Kidney (tissue), 14 donors: Measurements from ENCODE around the gene TOMM22. TPM values are rescaled to one million over a fixed set of nuclear protein-coding genes. Genes with fewer than 3 reads are reported as not detected.
A peak's percentile ranks its signal among the peaks of the same experiment; 100 is the strongest.

Experiments
- DNase-seq, 5 donors: peaks; one replicate each; pipeline ENCODE4 v3.0.0-alpha.2; 2013 to 2020
- FAIRE-seq: peaks from 2 replicates; lab custom pipeline; 2012; peaks lifted over from hg19 to GRCh38; lab: Jason Lieb, UNC
- H3K27ac ChIP-seq, 2 donors: one replicate each; pipeline ENCODE4 v1.7.0; 2013; ENCODE audit warnings: low read depth in 2 of 2, low read length in 2 of 2, inconsistent platforms in 1 of 2
- H3K27me3 ChIP-seq: one replicate; pipeline ENCODE4 v1.7.1; 2013; ENCODE audit warnings: low read length, inconsistent platforms; ENCODE audit not compliant: control insufficient read depth, insufficient read depth
- H3K36me3 ChIP-seq, 3 donors: one replicate each; pipeline versions ENCODE4 v1.7.0 to v1.7.1; 2013; ENCODE audit warnings: low read length in 3 of 3, control low read depth in 1 of 3, inconsistent platforms in 1 of 3; ENCODE audit not compliant: insufficient read depth in 3 of 3, control insufficient read depth in 2 of 3
- H3K4me1 ChIP-seq, 3 donors: one replicate each; pipeline versions ENCODE4 v1.7.0 to v1.7.1; 2013; ENCODE audit warnings: low read length in 3 of 3, inconsistent platforms in 1 of 3, low read depth in 1 of 3; ENCODE audit not compliant: control insufficient read depth in 2 of 3, insufficient read depth in 2 of 3
- H3K4me3 ChIP-seq, 3 donors: one replicate each; pipeline versions ENCODE4 v1.7.0 to v1.8.1; 2013; ENCODE audit warnings: low read length in 3 of 3, control low read depth in 1 of 3, inconsistent platforms in 1 of 3
- H3K9ac ChIP-seq, 3 donors: one replicate each; pipeline versions ENCODE4 v1.7.0 to v1.7.1; 2013; ENCODE audit warnings: low read length in 3 of 3, control low read depth in 1 of 3, inconsistent platforms in 1 of 3
- H3K9me3 ChIP-seq, 3 donors: one replicate each; pipeline versions ENCODE4 v1.7.0 to v1.7.1; 2013; ENCODE audit warnings: low read length in 3 of 3, control low read depth in 1 of 3, inconsistent platforms in 1 of 3; ENCODE audit not compliant: control insufficient read depth in 2 of 3, insufficient read depth in 1 of 3
- CTCF ChIP-seq: IDR thresholded peaks from 3 replicates; pipeline ENCODE4 v1.5.1; 2012; ENCODE audit warnings: mild to moderate bottlenecking, moderate library complexity, borderline replicate concordance; ENCODE audit not compliant: insufficient read depth; ENCODE audit errors: extremely low read depth
- intact Hi-C: fragments of 100-400 bp; cut with DNase I; formaldehyde crosslinking; loops from one replicate; pipeline ENCODE4 v1.11.1; 2022
- polyA plus RNA-seq: library from polyadenylated mRNA; stranded (reverse); fragments of 350-450 nt; fragmentation: Illumina TruSeq; extraction: RNeasy Lipid Tissue Mini Kit (QIAGEN cat#74804); gene quantifications from one replicate; pipeline ENCODE4 v1.2.3, GENCODE V29; 2014; ENCODE audit warnings: low read depth, low replicate concordance; ENCODE audit not compliant: insufficient read depth
- total RNA-seq: library from RNA; stranded (reverse); fragmentation: NEBNext Ultra II Directional; extraction: Animal tissue kit (Norgen Biotek cat#: 25700); gene quantifications from one replicate; pipeline ENCODE4 v1.2.1, GENCODE V29; 2021
- donor health status: control.
- donor health status: control.
- donor health status: control.
- donor health status: control.
- donor health status: control.
- donor health status: DM: yes; HTN: yes; CAD: no.
- donor health status: Normal renal cell carcinoma (clear cell type).

The TOMM22 gene
- total and polyA plus RNA-seq, 2 donors from 2014 or later: 55.0 to 103 TPM

GRCh38 chr22:38712486-38713207 lies 30.9 kb downstream of the TOMM22 start:
- Histone ChIP-seq H3K9ac (no peak overlapping the region), H3K36me3 (peaks cover 2 to 14% (median 10%) of the 10 kb centered on the region in 3 donors), H3K9me3 (no peaks in the 10 kb centered on the region), H3K27me3 (no peaks in the 10 kb centered on the region), H3K4me1 (peaks cover 0 to 21% (median 5%) of the 10 kb centered on the region in 3 donors), H3K4me3 (no peak overlapping the region), H3K27ac (no peak overlapping the region)
- TF ChIP-seq CTCF: no peak
- intact Hi-C loops: no loop called here
- peak in 4 of 5 donors; percentile 58 to 78 (median 68) for DNase-seq
- FAIRE-seq: no peak

- Histone ChIP-seq H3K9ac (no peak overlapping the region), H3K9me3 (no peaks in the 10 kb centered on the region), H3K4me3 (no peak overlapping the region), H3K27me3 (no peaks in the 10 kb centered on the region), H3K36me3 (peaks cover 2 to 19% (median 14%) of the 10 kb centered on the region in 3 donors), H3K4me1 (peaks cover 0 to 12% (median 0%) of the 10 kb centered on the region in 3 donors), H3K27ac (no peak overlapping the region)
- FAIRE-seq (no peak), DNase-seq (peak in 1 of 5 donors; percentile 30)
- TF ChIP-seq CTCF: no peak
- intact Hi-C loops: no loop called here
Observed at GRCh38 chr22:38713921-38714320, 32.2 kb downstream of the TOMM22 start.

GRCh38 chr22:38715176-38715764 lies 33.5 kb downstream of the TOMM22 start:
- H3K36me3 ChIP-seq: peaks cover 2 to 19% (median 13%) of the 10 kb centered on the region in 3 donors
- DNase-seq (peak in 2 of 5 donors; percentile 33 to 34), FAIRE-seq (no peak)
- intact Hi-C loops: no loop called here
- no peak for TF ChIP-seq CTCF
- H3K4me1 ChIP-seq: peaks cover 0 to 12% (median 0%) of the 10 kb centered on the region in 3 donors
- no peak overlapping the region for H3K27ac ChIP-seq
- no peaks in the 10 kb centered on the region for H3K9me3 ChIP-seq
- no peaks in the 10 kb centered on the region for H3K27me3 ChIP-seq
- H3K9ac ChIP-seq: no peak overlapping the region
- H3K4me3 ChIP-seq: no peak overlapping the region
